GM12878 (cell line): Measurements from ENCODE around the gene CLIC5. TPM values are rescaled to one million over a fixed set of nuclear protein-coding genes. Genes with fewer than 3 reads are reported as not detected.

ENCODE experiments used
- CBX5 ChIP-seq: sonication (generic); IDR thresholded peaks from 2 replicates; pipeline ENCODE4 v1.6.1; 2016; ENCODE audit warnings: low read depth, moderate library complexity, mild to moderate bottlenecking, inconsistent platforms
- EED ChIP-seq: sonication (generic); IDR thresholded peaks from 2 replicates; pipeline ENCODE4 v1.6.1; 2016; ENCODE audit warnings: antibody characterized with exemption, low read depth
- NFYA ChIP-seq: IDR thresholded peaks from 2 replicates; pipeline ENCODE4 v1.6.1; 2011; ENCODE audit warnings: low read depth, mild to moderate bottlenecking, low read length, improper control_type of control experiment, borderline replicate concordance
- RCOR1 ChIP-seq: conservative IDR thresholded peaks from 2 replicates; pipeline ENCODE4 v1.6.1; 2012; ENCODE audit warnings: low read depth, low read length, improper control_type of control experiment
- SMC3 ChIP-seq: IDR thresholded peaks from 2 replicates; pipeline ENCODE4 v1.6.1; 2011; ENCODE audit warnings: low read length, improper control_type of control experiment, borderline replicate concordance
- SUZ12 ChIP-seq: fragments of 200-600 bp; sonication (generic); IDR thresholded peaks from one replicate; pipeline ENCODE4 v1.6.1; 2018; ENCODE audit warnings: antibody characterized with exemption, mild to moderate bottlenecking; ENCODE audit not compliant: unreplicated experiment
- ZNF592 ChIP-seq: fragments of 450-650 bp; IDR thresholded peaks from 2 replicates; pipeline ENCODE4 v1.6.1; 2017; ENCODE audit warnings: mild to moderate bottlenecking, moderate library complexity
- polyA plus RNA-seq, 11 experiments: library from polyadenylated mRNA; depleted of rRNA in 4 of 11; unstranded in 6 of 11; stranded (reverse) in 5 of 11; fragments of >200 nt; fragmentation: Nextera tagmentation in 4 of 11; fragmentation: Illumina TruSeq in 1 of 11; extraction: Ambion mirVana in 4 of 11; extraction: Trizol in 1 of 11; gene quantifications; 1 replicate in 1 of 11; 2 replicates in 10 of 11; pipeline versions ENCODE4 v1.2.1 to v1.2.3, GENCODE V29; 2011 to 2016; ENCODE audit warnings: inconsistent platforms in 2 of 11, missing spikeins in 2 of 11, low read depth in 1 of 11
- total RNA-seq, 4 experiments: library from RNA; depleted of rRNA in 3 of 4; stranded (reverse); fragments of >200 nt in 3 of 4; fragmentation: Illumina TruSeq in 1 of 4; extraction: Trizol in 1 of 4; gene quantifications; 2 replicates each; pipeline versions ENCODE4 v1.2.1 to v1.2.3, GENCODE V29; 2013 to 2021

CLIC5 gene
- total and polyA plus RNA-seq, 10 of the 15 experiments (the other 5 are each of a cell fraction or from before 2014, with no cell fraction given): 0.01 to 0.08 (median 0.02) TPM; not detected in 7

- TF ChIP-seq ZNF592 (no peak), EED (no peak), NFYA (no peak), SUZ12 (no peak), CBX5 (no peak), SMC3 (no peak), RCOR1 (no peak)
Measured at GRCh38 chr6:45928721-45929305, 86.8 kb downstream of the CLIC5 start (continued).
